Stomach (tissue), 9 donors: ENCODE measurements around the gene DCTN2. TPM values are rescaled to one million over a fixed set of nuclear protein-coding genes. Genes with fewer than 3 reads are reported as not detected.

Experiments
- DNase-seq, 2 donors: peaks; one replicate each; pipeline versions ENCODE4 v3.0.0 to v3.0.0-alpha.2; 2013 to 2019
- H3K27ac ChIP-seq, 5 donors: fragments of 200-600 bp in 4 of 5; sonication (generic) in 4 of 5; one replicate each; pipeline ENCODE4 v1.5.1; 2013 to 2019; ENCODE audit warnings: mild to moderate bottlenecking in 1 of 5, moderate library complexity in 1 of 5
- H3K27me3 ChIP-seq, 3 donors: fragments of 200-600 bp; sonication (generic); one replicate each; pipeline ENCODE4 v1.5.1; 2017 to 2019; ENCODE audit warnings: mixed run types in 1 of 3
- H3K36me3 ChIP-seq, 4 donors: fragments of 200-600 bp; sonication (generic); 1 replicate in 3 of 4; 2 replicates in 1 of 4; pipeline ENCODE4 v1.5.1; 2016 to 2019
- H3K4me1 ChIP-seq, 4 donors: fragments of 200-600 bp; sonication (generic); one replicate each; pipeline ENCODE4 v1.5.1; 2016 to 2019
- H3K4me3 ChIP-seq, 4 donors: fragments of 200-600 bp; sonication (generic) in 3 of 4; one replicate each; pipeline ENCODE4 v1.5.1; 2016 to 2019; ENCODE audit warnings: mild to moderate bottlenecking in 1 of 4
- H3K9me3 ChIP-seq, 4 donors: fragments of 200-600 bp; sonication (generic); one replicate each; pipeline ENCODE4 v1.5.1; 2016 to 2019
- EP300 ChIP-seq: sonication (generic); formaldehyde crosslinking; IDR thresholded peaks from one replicate; pipeline ENCODE4 v1.6.1; 2017; ENCODE audit warnings: antibody characterized with exemption
- POLR2A ChIP-seq, 4 donors: fragments of 450-650 bp; IDR thresholded peaks; one replicate each; pipeline ENCODE4 v1.6.1; 2016; ENCODE audit warnings: antibody characterized with exemption in 4 of 4, control low read depth in 2 of 4, mild to moderate bottlenecking in 1 of 4, moderate library complexity in 1 of 4
- POLR2AphosphoS5 ChIP-seq, 3 donors: sonication (generic); formaldehyde crosslinking; IDR thresholded peaks; one replicate each; pipeline ENCODE4 v1.6.1; 2016; ENCODE audit warnings: antibody characterized with exemption in 3 of 3
- WGBS, 5 donors: extraction: QIAGEN DNeasy Blood & Tissue Kit in 3 of 5; methylation state at CpG; one replicate each; pipeline versions ENCODE4 v1.1.5 to v1.1.7; 2013 to 2018; 5-methylcytosine and 5-hydroxymethylcytosine counted together
- intact Hi-C: fragments of 100-400 bp; cut with DNase I; formaldehyde crosslinking; loops from one replicate; pipeline ENCODE4 v1.15.1; 2023; ENCODE audit warnings: low total_unique reads
- polyA plus RNA-seq, 3 donors: library from polyadenylated mRNA; stranded (reverse); fragments of 200-250 nt; gene quantifications; one replicate each; pipeline ENCODE4 v1.2.3, GENCODE V29; 2013
- total RNA-seq, 5 donors: library from RNA; depleted of rRNA; stranded (reverse); fragments of >200 nt; gene quantifications; one replicate each; pipeline versions ENCODE4 v1.1.0 to v1.2.3, GENCODE V29; 2014 to 2016
- TF ChIP-seq, protein P1 (sequence below), 7 experiments: fragments of 450-650 bp in 4 of 7; fragments of 200-600 bp in 3 of 7; sonication (generic) in 3 of 7; IDR thresholded peaks; one replicate each; pipeline ENCODE4 v1.5.1; 2016 to 2019; ENCODE audit warnings: antibody characterized with exemption in 7 of 7, control low read depth in 2 of 7, mild to moderate bottlenecking in 1 of 7
- donor health status: healthy with polysubstance abuse.
- donor health status: Bipolar disorder and iron deficiency.
- donor health status: healthy.

DCTN2 gene
- total and polyA plus RNA-seq, 8 donors, result 28.6 to 177 (median 106) TPM

DNA sequence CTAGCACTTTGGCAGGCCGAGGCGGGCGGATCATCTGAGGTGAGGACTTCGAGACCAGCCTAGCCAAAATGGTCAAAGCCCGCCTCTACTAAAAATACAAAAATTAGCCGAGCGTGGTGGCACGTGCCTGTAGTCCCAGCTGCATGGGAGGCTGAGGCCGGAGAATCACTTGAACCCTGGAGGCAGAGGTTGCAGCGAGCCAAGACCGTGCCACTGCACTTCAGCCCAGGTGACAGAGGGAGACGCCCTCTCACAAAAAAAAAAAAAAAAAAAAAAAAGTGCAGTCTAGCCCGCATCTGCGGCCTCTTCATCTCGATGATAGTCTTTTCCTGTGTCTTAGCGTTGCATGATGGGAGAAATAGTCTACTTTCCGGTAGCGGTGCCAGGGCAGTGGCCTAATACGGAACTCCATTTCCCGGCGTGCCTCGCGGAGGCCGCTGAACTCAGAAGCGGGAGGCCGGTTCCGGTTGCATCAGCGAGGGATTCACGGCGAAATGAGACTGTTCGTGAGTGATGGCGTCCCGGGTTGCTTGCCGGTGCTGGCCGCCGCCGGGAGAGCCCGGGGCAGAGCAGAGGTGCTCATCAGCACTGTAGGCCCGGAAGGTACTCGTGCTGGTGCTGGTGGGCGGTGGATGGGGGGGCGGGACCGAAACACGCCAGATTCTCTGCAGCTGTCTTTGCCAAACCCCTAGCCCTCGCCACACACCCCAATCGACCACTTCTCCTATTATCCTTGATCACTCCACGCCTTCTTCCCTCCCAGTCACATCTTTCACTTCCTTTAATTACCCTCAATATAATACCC, 59.2 kb downstream of the DCTN2 start, which contains the start of gene MARS1:
MARS1 (plus strand) TSS at position 472 of the 805 bp plus-strand sequence; CDS start at position 495, 23 bp downstream.
- TF ChIP-seq, protein P1, sequence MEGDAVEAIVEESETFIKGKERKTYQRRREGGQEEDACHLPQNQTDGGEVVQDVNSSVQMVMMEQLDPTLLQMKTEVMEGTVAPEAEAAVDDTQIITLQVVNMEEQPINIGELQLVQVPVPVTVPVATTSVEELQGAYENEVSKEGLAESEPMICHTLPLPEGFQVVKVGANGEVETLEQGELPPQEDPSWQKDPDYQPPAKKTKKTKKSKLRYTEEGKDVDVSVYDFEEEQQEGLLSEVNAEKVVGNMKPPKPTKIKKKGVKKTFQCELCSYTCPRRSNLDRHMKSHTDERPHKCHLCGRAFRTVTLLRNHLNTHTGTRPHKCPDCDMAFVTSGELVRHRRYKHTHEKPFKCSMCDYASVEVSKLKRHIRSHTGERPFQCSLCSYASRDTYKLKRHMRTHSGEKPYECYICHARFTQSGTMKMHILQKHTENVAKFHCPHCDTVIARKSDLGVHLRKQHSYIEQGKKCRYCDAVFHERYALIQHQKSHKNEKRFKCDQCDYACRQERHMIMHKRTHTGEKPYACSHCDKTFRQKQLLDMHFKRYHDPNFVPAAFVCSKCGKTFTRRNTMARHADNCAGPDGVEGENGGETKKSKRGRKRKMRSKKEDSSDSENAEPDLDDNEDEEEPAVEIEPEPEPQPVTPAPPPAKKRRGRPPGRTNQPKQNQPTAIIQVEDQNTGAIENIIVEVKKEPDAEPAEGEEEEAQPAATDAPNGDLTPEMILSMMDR (IDR thresholded peaks at IDR 0.05), result peak in 1 of 7 experiments; percentile 33
- TF ChIP-seq POLR2AphosphoS5 (IDR thresholded peaks at IDR 0.05), result peak; percentile 90 to 97 (median 94)
- TF ChIP-seq EP300, result no peak
- WGBS, 5 donors, result 6 to 12% (median 7%) methylated on average over 42 to 47 of the region's 47 CpGs
- H3K4me1 ChIP-seq, result peaks cover 12 to 29% (median 23%) of the 10 kb centered on the region in 4 donors
- no peaks in the 10 kb centered on the region for H3K9me3 ChIP-seq
- peak; percentile 96 to 98 for DNase-seq
- H3K27ac ChIP-seq, result peak within 1 kb of the TSS; percentile 68 to 93 (median 88)
- H3K27me3 ChIP-seq, result peaks cover 0 to 7% (median 0%) of the 10 kb centered on the region in 3 donors
- intact Hi-C loops, result no loop called here
- peak within 1 kb of the TSS; percentile 91 to 99 (median 95) for H3K4me3 ChIP-seq
- H3K36me3 ChIP-seq, result peaks cover 23 to 39% (median 37%) of the 10 kb centered on the region in 4 donors

DNA sequence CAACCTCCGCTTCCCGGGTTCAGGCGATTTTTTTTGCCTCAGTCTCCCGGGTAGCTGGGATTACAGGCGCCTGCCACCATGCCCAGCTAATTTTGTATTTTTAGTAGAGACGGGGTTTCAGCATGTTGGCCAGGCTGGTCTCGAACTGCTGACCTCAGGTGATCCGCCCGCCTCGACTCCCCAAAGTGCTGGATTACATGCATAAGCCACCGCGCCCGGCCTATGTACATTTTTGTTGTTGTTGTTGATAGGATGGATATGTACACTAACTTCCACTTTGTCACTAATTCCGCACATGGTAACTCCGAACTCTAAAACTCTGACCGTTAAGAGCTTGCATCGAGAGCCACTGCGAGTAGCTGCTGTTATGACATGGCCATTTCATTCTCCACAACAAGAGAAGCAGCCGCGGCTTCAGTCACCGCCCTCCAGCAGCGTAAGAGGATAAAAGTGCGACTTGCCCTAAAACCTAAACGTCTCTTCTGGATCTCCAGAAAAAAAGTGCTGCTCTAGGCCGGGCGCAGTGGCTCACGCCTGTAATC, 59.9 kb downstream of the DCTN2 start:
- no peak for DNase-seq
- H3K36me3 ChIP-seq, result peaks cover 20 to 32% (median 30%) of the 10 kb centered on the region in 4 donors
- peaks cover 12 to 29% (median 23%) of the 10 kb centered on the region in 4 donors for H3K4me1 ChIP-seq
- H3K27me3 ChIP-seq, result peaks cover 0 to 11% (median 0%) of the 10 kb centered on the region in 3 donors
- H3K9me3 ChIP-seq, result no peaks in the 10 kb centered on the region
- H3K27ac ChIP-seq, result peak overlapping the region in 4 of 5 donors; percentile 87 to 93 (median 90)
- 86 to 88% (median 87%) methylated on average over 26 to 27 of the region's 27 CpGs for WGBS, 5 donors
- H3K4me3 ChIP-seq, result peak overlapping the region; percentile 91 to 99 (median 95)
- intact Hi-C loops, result no loop called here
- TF ChIP-seq EP300 (no peak), POLR2A (IDR thresholded peaks at IDR 0.05) (no peak), POLR2AphosphoS5 (IDR thresholded peaks at IDR 0.05) (no peak)
- TF ChIP-seq, protein P1 (IDR thresholded peaks at IDR 0.05), result no peak

DNA sequence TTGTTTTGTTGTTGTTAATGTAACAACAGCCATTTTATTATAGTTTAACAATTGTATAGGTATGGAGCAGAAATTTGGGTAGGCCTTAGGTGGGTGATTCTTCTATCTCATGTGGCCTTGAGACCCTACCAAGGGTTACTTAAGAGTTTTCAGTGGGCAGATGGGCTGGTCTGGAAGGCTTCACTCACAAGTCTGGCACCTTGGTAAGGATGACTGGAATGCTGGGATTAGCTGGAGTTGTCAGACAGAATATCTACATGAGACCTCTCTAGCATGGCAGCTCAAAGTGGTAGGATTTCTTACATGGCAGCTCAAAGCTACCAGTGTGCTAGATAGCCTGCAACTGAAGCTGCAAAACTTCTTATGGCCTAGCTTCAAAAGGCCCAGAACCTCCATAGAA, 61.3 kb downstream of the DCTN2 start:
- no peaks in the 10 kb centered on the region for H3K9me3 ChIP-seq
- H3K36me3 ChIP-seq, result peaks cover 7 to 18% (median 16%) of the 10 kb centered on the region in 4 donors
- peaks cover 0 to 20% (median 0%) of the 10 kb centered on the region in 3 donors for H3K27me3 ChIP-seq
- TF ChIP-seq POLR2A (IDR thresholded peaks at IDR 0.05) (no peak), EP300 (no peak), POLR2AphosphoS5 (IDR thresholded peaks at IDR 0.05) (no peak)
- TF ChIP-seq, protein P1 (IDR thresholded peaks at IDR 0.05), result no peak
- intact Hi-C loops, result no loop called here
- peaks cover 12 to 29% (median 23%) of the 10 kb centered on the region in 4 donors for H3K4me1 ChIP-seq
- no peak for DNase-seq
- no peak overlapping the region for H3K4me3 ChIP-seq
- no peak overlapping the region for H3K27ac ChIP-seq

GRCh38 chr12:57483466-57483865, 63.5 kb downstream of the DCTN2 start:
- Histone ChIP-seq H3K9me3 (no peaks in the 10 kb centered on the region), H3K27ac (no peak overlapping the region), H3K27me3 (peaks cover 0 to 32% (median 0%) of the 10 kb centered on the region in 3 donors), H3K36me3 (no peaks in the 10 kb centered on the region), H3K4me1 (peaks cover 2 to 11% (median 8%) of the 10 kb centered on the region in 4 donors), H3K4me3 (no peak overlapping the region)
- TF ChIP-seq, protein P1 (IDR thresholded peaks at IDR 0.05), result no peak
- TF ChIP-seq EP300, result no peak
- TF ChIP-seq POLR2A (IDR thresholded peaks at IDR 0.05), result no peak
- TF ChIP-seq POLR2AphosphoS5 (IDR thresholded peaks at IDR 0.05), result no peak
- intact Hi-C loops, result no loop called here
- DNase-seq, result no peak
- 52 to 68% (median 57%) methylated on average over 5 of the region's 5 CpGs for WGBS, 5 donors
